Subcutaneous abdominal adipose tissue (tissue), 5 donors: ENCODE results near the gene MEPCE.

Source experiments
- H3K27ac ChIP-seq: one replicate; pipeline ENCODE4 v1.7.0; 2013; ENCODE audit warnings: low read depth, mild to moderate bottlenecking, inconsistent platforms, low read length, moderate library complexity
- H3K27me3 ChIP-seq, 5 donors: one replicate each; pipeline ENCODE4 v1.7.0; 2013; ENCODE audit warnings: low read length in 5 of 5, inconsistent platforms in 1 of 5; ENCODE audit not compliant: control insufficient read depth in 5 of 5, insufficient read depth in 4 of 5
- H3K36me3 ChIP-seq, 5 donors: one replicate each; pipeline ENCODE4 v1.7.0; 2013; ENCODE audit warnings: low read length in 5 of 5; ENCODE audit not compliant: control insufficient read depth in 5 of 5, insufficient read depth in 5 of 5
- H3K4me1 ChIP-seq, 5 donors: one replicate each; pipeline ENCODE4 v1.7.0; 2013; ENCODE audit warnings: low read length in 5 of 5, mild to moderate bottlenecking in 3 of 5, moderate library complexity in 1 of 5; ENCODE audit not compliant: control insufficient read depth in 5 of 5, insufficient read depth in 5 of 5
- H3K4me3 ChIP-seq, 5 donors: one replicate each; pipeline ENCODE4 v1.7.0; 2013; ENCODE audit warnings: low read length in 5 of 5, low read depth in 1 of 5
- H3K9ac ChIP-seq, 5 donors: one replicate each; pipeline ENCODE4 v1.7.0; 2013; ENCODE audit warnings: low read length in 5 of 5, mild to moderate bottlenecking in 4 of 5, moderate library complexity in 3 of 5
- H3K9me3 ChIP-seq, 5 donors: one replicate each; pipeline ENCODE4 v1.7.0; 2013; ENCODE audit warnings: low read length in 5 of 5; ENCODE audit not compliant: control insufficient read depth in 5 of 5
- donor health status: healthy.
- donor health status: healthy.
- donor health status: healthy.
- donor health status: healthy.
- donor health status: healthy.

Gene MEPCE

GRCh38 chr7:100471021-100471420 lies 41.4 kb downstream of the MEPCE start:
- Histone ChIP-seq H3K27me3 (no peaks in the 10 kb centered on the region), H3K4me1 (peaks cover 5 to 39% (median 29%) of the 10 kb centered on the region in 5 donors), H3K9ac (no peak overlapping the region), H3K27ac (no peak overlapping the region), H3K9me3 (no peaks in the 10 kb centered on the region), H3K36me3 (peaks cover 0 to 43% (median 20%) of the 10 kb centered on the region in 5 donors), H3K4me3 (no peak overlapping the region)

GRCh38 chr7:100472121-100472851 lies 42.7 kb downstream of the MEPCE start:
- Histone ChIP-seq H3K27ac (peak overlapping the region; percentile 83), H3K27me3 (no peaks in the 10 kb centered on the region), H3K9ac (peak overlapping the region in 2 of 5 donors; percentile 17 to 76), H3K4me3 (no peak overlapping the region), H3K36me3 (peaks cover 0 to 36% (median 14%) of the 10 kb centered on the region in 5 donors), H3K9me3 (no peaks in the 10 kb centered on the region), H3K4me1 (peaks cover 11 to 49% (median 36%) of the 10 kb centered on the region in 5 donors)

GRCh38 chr7:100472854-100473499 lies 43.3 kb downstream of the MEPCE start:
- H3K27ac ChIP-seq, result peak overlapping the region; percentile 83
- H3K9me3 ChIP-seq, result no peaks in the 10 kb centered on the region
- peak overlapping the region; percentile 17 to 76 (median 38) for H3K9ac ChIP-seq
- H3K4me1 ChIP-seq, result peaks cover 11 to 53% (median 40%) of the 10 kb centered on the region in 5 donors
- peaks cover 0 to 29% (median 13%) of the 10 kb centered on the region in 5 donors for H3K36me3 ChIP-seq
- no peak overlapping the region for H3K4me3 ChIP-seq
- H3K27me3 ChIP-seq, result no peaks in the 10 kb centered on the region

- Histone ChIP-seq H3K4me3 (no peak overlapping the region), H3K27me3 (no peaks in the 10 kb centered on the region), H3K9ac (peak overlapping the region in 1 of 5 donors; percentile 10), H3K9me3 (no peaks in the 10 kb centered on the region), H3K4me1 (peaks cover 11 to 57% (median 44%) of the 10 kb centered on the region in 5 donors), H3K36me3 (peaks cover 0 to 19% (median 12%) of the 10 kb centered on the region in 5 donors), H3K27ac (no peak overlapping the region)
Observed at GRCh38 chr7:100475549-100475948, 45.9 kb downstream of the MEPCE start.

- peak overlapping the region; percentile 89 for H3K27ac ChIP-seq
- peak overlapping the region in 4 of 5 donors; percentile 38 to 95 (median 60) for H3K9ac ChIP-seq
Observed at GRCh38 chr7:100476101-100476780, 46.6 kb downstream of the MEPCE start.

GRCh38 chr7:100476903-100477870 lies 47.6 kb downstream of the MEPCE start:
- Histone ChIP-seq H3K9ac (peak overlapping the region in 4 of 5 donors; percentile 61 to 95 (median 78)), H3K27ac (peak overlapping the region; percentile 89), H3K4me1 (peaks cover 11 to 57% (median 44%) of the 10 kb centered on the region in 5 donors)

More at GRCh38 chr7:100476101-100476780, 46.6 kb downstream of the MEPCE start:
- peaks cover 11 to 57% (median 44%) of the 10 kb centered on the region in 5 donors for H3K4me1 ChIP-seq
- no peaks in the 10 kb centered on the region for H3K27me3 ChIP-seq
- peaks cover 0 to 15% (median 10%) of the 10 kb centered on the region in 5 donors for H3K36me3 ChIP-seq
- peak overlapping the region; percentile 62 to 94 (median 88) for H3K4me3 ChIP-seq
- no peaks in the 10 kb centered on the region for H3K9me3 ChIP-seq

GRCh38 chr7:100477871-100478267 lies 48.2 kb downstream of the MEPCE start:
- H3K9me3 ChIP-seq, result no peaks in the 10 kb centered on the region
- no peaks in the 10 kb centered on the region for H3K27me3 ChIP-seq
- peak overlapping the region; percentile 38 to 95 (median 92) for H3K9ac ChIP-seq
- H3K36me3 ChIP-seq, result peaks cover 0 to 10% (median 9%) of the 10 kb centered on the region in 5 donors
- peaks cover 12 to 55% (median 46%) of the 10 kb centered on the region in 5 donors for H3K4me1 ChIP-seq
- H3K27ac ChIP-seq, result peak overlapping the region; percentile 89
- H3K4me3 ChIP-seq, result peak overlapping the region; percentile 87 to 94 (median 89)

More at GRCh38 chr7:100476903-100477870, 47.6 kb downstream of the MEPCE start:
- Histone ChIP-seq H3K36me3 (peaks cover 0 to 10% (median 9%) of the 10 kb centered on the region in 5 donors), H3K9me3 (no peaks in the 10 kb centered on the region), H3K4me3 (peak overlapping the region; percentile 62 to 94 (median 88)), H3K27me3 (no peaks in the 10 kb centered on the region)

GRCh38 chr7:100478958-100479660 lies 49.5 kb downstream of the MEPCE start, which contains the start of gene TSC22D4:
TSC22D4 (minus strand) TSS chr7:100479214; CDS start chr7:100478038, 1,176 bp downstream.
- Histone ChIP-seq H3K27me3 (no peaks in the 10 kb centered on the region), H3K4me3 (peak within 1 kb of the TSS; percentile 87 to 94 (median 89)), H3K27ac (peak within 1 kb of the TSS; percentile 89), H3K4me1 (peaks cover 8 to 48% (median 41%) of the 10 kb centered on the region in 5 donors), H3K36me3 (peaks cover 0 to 5% (median 5%) of the 10 kb centered on the region in 5 donors), H3K9ac (peak within 1 kb of the TSS; percentile 84 to 95 (median 92)), H3K9me3 (no peaks in the 10 kb centered on the region)
